ENCODE data around the gene CNTLN. TPM values are rescaled to one million over a fixed set of nuclear protein-coding genes. Genes with fewer than 3 reads are reported as not detected.

Gene CNTLN
- total and polyA plus RNA-seq, 2 experiments from 2014 or later: 3.6 to 9.2 TPM

DNA sequence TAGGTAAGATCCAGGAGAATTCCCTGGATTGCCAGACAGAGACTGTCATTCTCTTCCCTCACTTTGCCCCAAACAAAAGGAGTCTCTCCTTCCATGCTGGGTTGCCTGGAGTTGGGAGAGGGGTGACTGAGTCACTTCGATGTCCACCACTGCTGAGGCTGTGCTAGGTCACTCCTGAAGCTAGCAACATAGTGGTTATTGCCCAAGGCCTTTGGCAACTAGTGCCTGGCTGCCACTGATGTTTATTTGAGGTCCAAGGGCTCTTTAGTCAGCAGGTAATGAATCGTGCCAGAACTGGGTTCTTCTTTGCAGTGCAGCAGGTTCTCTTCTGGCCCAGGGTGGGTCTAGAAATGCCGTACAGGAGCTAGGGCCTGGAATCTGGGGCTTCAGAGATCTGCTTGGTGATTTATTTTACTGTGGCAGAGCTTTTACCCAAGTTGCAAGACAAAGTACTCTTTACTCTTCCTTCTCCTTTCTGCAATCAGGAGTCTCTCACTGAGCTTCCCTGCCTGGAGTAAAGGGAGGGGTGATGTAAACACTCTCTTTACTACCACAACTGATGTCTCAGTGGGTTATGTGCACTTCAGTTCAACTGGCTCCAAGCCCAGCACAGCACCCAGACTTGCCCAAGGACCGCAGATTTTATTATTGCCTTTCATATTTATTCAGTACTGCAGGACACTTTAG lies 288.3 kb downstream of the CNTLN start:
- Histone ChIP-seq H3K4me3 (no peak overlapping the region), H3K36me3 (replicated peaks; ENCODE audit: insufficient read depth, low read depth) (no peaks in the 10 kb centered on the region), H3K9me3 (ENCODE audit: low read depth) (no peaks in the 10 kb centered on the region), H3K4me1 (ENCODE audit: insufficient read depth) (no peaks in the 10 kb centered on the region), H2AFZ (no peak overlapping the region), H3K27me3 (no peaks in the 10 kb centered on the region), H3K27ac (no peak overlapping the region), H3K79me2 (no peaks in the 10 kb centered on the region), H4K20me1 (ENCODE audit: insufficient read depth, poor library complexity, severe bottlenecking) (no peaks in the 10 kb centered on the region), H3K9me2 (replicated peaks; ENCODE audit: insufficient read depth) (no peaks in the 10 kb centered on the region), H3K4me2 (no peak overlapping the region)
- no peak for DNase-seq (ENCODE audit: low spot score)
- TF ChIP-seq, protein P1, sequence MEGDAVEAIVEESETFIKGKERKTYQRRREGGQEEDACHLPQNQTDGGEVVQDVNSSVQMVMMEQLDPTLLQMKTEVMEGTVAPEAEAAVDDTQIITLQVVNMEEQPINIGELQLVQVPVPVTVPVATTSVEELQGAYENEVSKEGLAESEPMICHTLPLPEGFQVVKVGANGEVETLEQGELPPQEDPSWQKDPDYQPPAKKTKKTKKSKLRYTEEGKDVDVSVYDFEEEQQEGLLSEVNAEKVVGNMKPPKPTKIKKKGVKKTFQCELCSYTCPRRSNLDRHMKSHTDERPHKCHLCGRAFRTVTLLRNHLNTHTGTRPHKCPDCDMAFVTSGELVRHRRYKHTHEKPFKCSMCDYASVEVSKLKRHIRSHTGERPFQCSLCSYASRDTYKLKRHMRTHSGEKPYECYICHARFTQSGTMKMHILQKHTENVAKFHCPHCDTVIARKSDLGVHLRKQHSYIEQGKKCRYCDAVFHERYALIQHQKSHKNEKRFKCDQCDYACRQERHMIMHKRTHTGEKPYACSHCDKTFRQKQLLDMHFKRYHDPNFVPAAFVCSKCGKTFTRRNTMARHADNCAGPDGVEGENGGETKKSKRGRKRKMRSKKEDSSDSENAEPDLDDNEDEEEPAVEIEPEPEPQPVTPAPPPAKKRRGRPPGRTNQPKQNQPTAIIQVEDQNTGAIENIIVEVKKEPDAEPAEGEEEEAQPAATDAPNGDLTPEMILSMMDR (IDR thresholded peaks at IDR 0.05; ENCODE audit: poor library complexity): no peak
- TF ChIP-seq EZH2 (IDR thresholded peaks at IDR 0.05; ENCODE audit: borderline replicate concordance) (no peak), EZH2phosphoT487 (IDR thresholded peaks at IDR 0.05; ENCODE audit: low read depth, severe bottlenecking, unreplicated experiment) (no peak)
- WGBS (ENCODE audit: low lambda C conversion rate, missing lambda C conversion rate): 90% methylated on average over 4 of the region's 4 CpGs

DNA sequence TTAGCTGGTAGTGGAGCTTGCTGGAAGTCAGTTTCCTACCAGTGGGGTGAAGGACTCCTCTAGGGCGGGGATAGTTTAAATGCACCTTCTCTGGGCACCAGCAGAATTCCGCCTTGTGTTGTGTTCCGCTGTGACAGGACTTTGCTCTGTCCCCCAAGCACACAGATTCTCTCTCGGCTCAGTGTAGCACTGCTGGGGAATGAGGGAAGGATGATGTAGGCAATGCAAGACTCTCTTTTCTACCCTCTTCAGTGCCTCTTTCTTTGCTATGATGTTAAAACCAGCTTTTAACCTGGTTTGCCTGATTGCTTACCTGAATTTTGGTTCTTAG lies 288.8 kb downstream of the CNTLN start:
- H3K9me2 ChIP-seq (replicated peaks; ENCODE audit: insufficient read depth): no peaks in the 10 kb centered on the region
- WGBS (ENCODE audit: low lambda C conversion rate, missing lambda C conversion rate): 92% methylated on average over 4 of the region's 4 CpGs
- H3K4me1 ChIP-seq (ENCODE audit: insufficient read depth): no peaks in the 10 kb centered on the region
- no peak for DNase-seq (ENCODE audit: low spot score)
- no peaks in the 10 kb centered on the region for H3K27me3 ChIP-seq
- TF ChIP-seq EZH2phosphoT487 (IDR thresholded peaks at IDR 0.05; ENCODE audit: low read depth, severe bottlenecking, unreplicated experiment): no peak
- no peak for TF ChIP-seq EZH2 (IDR thresholded peaks at IDR 0.05; ENCODE audit: borderline replicate concordance)
- TF ChIP-seq, protein P1 (IDR thresholded peaks at IDR 0.05; ENCODE audit: poor library complexity): no peak
- H3K27ac ChIP-seq: no peak overlapping the region
- H3K79me2 ChIP-seq: no peaks in the 10 kb centered on the region
- no peaks in the 10 kb centered on the region for H4K20me1 ChIP-seq (ENCODE audit: insufficient read depth, poor library complexity, severe bottlenecking)
- no peak overlapping the region for H2AFZ ChIP-seq
- no peaks in the 10 kb centered on the region for H3K36me3 ChIP-seq (replicated peaks; ENCODE audit: insufficient read depth, low read depth)
- no peak overlapping the region for H3K4me3 ChIP-seq
- H3K4me2 ChIP-seq: no peak overlapping the region
- H3K9me3 ChIP-seq (ENCODE audit: low read depth): no peaks in the 10 kb centered on the region

DNA sequence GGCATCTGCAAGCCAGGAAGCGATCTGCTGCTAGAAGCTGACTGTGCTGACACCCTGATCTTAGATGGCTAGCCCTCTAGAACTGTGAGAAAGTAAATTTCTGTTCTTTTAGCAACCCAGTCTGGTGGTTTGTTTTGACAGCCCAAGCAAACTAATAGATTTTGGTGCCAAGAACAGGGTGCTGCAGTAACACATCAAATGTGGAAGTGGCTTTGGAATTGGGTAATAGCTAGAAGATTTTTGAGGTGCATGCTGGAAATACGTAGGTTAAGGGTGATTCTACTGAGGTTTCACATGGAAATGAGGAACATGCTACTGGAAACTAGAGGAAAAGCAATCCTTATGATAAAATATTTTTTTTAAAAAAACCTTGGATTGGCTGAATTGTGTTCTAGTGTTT lies 290.5 kb downstream of the CNTLN start:
- 96% methylated on average over 2 of the region's 2 CpGs for WGBS (ENCODE audit: low lambda C conversion rate, missing lambda C conversion rate)
- no peaks in the 10 kb centered on the region for H3K79me2 ChIP-seq
- no peak overlapping the region for H3K4me3 ChIP-seq
- no peaks in the 10 kb centered on the region for H4K20me1 ChIP-seq (ENCODE audit: insufficient read depth, poor library complexity, severe bottlenecking)
- H3K9me3 ChIP-seq (ENCODE audit: low read depth): no peaks in the 10 kb centered on the region
- H2AFZ ChIP-seq: no peak overlapping the region
- no peaks in the 10 kb centered on the region for H3K4me1 ChIP-seq (ENCODE audit: insufficient read depth)
- H3K27ac ChIP-seq: no peak overlapping the region
- H3K9me2 ChIP-seq (replicated peaks; ENCODE audit: insufficient read depth): no peaks in the 10 kb centered on the region
- no peak for DNase-seq (ENCODE audit: low spot score)
- H3K4me2 ChIP-seq: no peak overlapping the region
- TF ChIP-seq EZH2 (IDR thresholded peaks at IDR 0.05; ENCODE audit: borderline replicate concordance): no peak
- TF ChIP-seq EZH2phosphoT487 (IDR thresholded peaks at IDR 0.05; ENCODE audit: low read depth, severe bottlenecking, unreplicated experiment): no peak
- TF ChIP-seq, protein P1 (IDR thresholded peaks at IDR 0.05; ENCODE audit: poor library complexity): no peak
- no peaks in the 10 kb centered on the region for H3K27me3 ChIP-seq
- H3K36me3 ChIP-seq (replicated peaks; ENCODE audit: insufficient read depth, low read depth): no peaks in the 10 kb centered on the region

All from hepatocyte (in vitro differentiated cells).